Measurements from ENCODE around the gene TC2N.
"Not testable (repeated sequence)": the region's sequence is repeated elsewhere in the genome, so short reads cannot be mapped to it uniquely, and the experiment has no call there.

TC2N gene

DNA sequence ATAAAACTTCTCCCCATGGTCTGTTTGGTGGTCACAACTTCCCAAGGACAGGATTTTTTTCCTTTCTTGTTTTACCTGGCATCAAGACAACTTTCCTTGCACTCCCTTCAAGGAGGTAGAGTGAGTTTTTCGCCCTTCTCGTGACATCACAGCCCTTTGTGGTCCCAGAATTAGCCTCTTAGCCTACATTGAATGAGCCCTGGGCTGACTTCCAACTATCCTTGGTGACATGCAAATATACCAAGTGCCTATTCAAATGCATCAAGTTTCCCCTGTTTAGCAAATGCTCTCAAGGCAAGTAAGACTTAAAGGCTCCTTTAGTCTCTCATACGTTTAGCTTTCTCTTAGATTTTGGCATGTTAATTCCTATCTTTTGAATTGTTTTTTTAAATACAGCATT lies 36.6 kb downstream of the TC2N start:
- no peak for DNase-seq

DNA sequence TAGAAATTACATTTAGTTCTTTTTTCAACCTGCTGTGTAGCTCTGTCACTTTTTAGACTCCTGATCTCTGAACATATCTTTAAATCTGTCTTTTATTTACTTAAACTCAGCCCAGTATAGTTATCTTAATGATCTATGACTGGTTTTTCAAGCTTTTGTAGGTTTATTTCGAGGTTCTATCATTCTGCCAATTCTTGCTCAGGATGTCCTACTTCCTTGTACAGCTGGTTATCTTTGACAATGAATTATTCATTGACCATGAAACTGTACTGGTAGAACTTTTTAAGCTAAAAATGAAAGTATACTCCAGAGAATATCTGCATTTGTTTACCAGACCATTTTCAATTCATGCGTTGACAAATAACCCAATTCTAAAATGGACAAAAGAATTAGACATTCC lies 37.8 kb downstream of the TC2N start:
- DNase-seq: no peak

DNA sequence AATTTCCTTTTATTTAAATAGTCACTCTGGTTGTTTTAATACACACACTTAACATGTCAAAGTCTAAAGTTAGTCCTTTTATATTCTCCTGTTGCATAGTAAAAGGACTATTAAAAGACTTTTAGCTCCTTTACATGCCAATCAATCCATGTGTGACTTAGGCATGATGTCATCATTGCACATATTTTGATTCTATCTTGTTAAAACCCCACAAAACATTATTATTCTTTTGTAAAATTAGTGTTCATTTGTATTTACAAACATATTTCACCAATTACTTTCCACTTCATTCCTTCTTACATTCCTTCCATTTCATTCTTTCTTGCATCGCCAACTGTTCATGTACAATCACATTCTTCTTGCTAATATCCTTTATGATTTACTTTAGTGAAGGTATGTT lies 39.6 kb downstream of the TC2N start:
- no peak for DNase-seq

DNA sequence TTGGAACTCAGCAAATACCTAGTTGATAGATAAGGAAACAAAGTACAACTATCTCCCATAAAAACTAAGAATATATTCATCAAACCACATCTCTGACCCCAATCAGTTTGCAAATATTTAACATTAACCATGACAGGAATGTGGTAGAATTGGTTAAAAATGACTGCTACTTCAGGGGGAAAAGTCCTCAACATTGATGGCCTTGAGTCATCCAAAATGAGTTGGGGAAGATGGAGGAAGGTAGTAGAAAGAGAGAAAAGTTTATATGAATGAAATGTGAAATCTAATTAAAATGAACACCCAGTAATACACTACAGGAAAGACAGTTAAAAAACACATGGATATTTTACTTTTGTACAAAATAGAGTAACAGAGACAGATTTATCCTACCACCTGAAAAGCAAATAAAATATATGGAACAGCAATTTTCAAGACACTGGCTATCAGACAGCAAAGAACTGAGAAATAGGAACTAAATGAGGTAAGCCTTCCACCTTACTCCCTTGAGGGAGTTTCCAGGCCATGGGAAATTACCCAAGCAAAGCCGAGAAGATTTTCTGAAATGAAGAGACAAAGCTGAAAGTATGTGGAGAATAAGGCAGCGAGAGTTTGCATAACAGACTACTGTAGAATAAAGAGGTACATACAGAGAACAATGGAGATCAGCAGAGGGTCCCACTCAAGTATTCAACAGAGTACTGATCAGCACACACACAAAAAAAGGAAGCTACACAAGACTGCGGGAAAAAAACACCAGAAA lies 49.6 kb downstream of the TC2N start:
- DNase-seq: no peak

DNA sequence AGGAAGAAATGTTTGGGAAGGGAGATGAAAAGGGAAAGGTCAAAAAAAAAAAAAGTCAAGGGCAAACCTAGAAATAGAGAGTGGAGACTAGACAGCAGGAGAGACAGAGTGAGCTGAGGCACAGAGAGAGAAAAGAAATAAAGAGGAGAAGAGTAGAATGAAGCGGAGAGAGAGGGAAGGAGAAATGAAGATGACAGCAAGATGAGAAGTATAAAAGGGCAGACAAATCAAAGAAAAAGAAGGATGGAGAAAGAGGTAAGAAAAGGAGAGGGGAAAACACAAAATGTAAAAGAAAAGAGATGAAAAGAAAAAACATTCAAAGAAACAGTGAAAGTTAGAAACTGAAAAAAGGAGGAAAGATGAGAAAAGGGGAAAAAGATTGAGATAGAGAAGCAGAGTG lies 53.0 kb downstream of the TC2N start:
- DNase-seq: no peak

DNA sequence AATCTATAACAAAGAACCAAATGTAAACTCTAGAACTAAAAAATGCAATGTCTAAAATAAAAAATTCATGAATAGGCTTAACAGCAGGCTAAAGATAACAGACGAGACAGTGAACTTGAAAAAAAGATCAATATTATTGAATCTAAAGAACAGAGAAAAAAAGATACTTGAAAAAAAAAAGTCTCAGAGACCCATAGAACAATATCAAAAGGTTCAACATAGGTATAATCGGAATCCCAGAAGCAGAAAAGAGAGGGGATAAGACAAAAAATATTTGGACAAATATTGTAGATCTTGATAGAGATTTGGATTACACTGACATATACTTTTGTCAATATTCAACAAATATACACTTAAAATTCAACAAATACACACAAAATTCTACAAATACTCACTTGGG lies 56.6 kb downstream of the TC2N start:
- DNase-seq: no peak

DNA sequence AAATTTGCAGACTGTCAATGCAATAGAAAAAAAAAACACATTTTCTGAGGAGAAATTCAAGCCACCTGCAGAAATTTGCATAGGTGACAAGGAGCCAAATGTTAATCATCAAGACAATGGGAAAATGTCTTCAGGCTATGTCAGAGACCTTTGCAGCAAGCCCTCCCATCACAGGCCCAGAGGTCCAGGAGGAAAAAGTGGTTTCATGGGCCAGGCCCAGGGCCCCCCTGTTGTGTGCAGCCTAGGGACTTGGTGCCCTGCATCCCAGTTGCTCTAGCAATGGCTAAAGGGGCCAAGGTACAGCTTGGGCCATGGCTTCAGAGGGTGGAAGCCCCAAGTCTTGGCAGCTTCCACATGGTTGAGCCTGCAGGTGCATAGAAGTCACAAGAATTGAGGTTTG lies 60.6 kb downstream of the TC2N start:
- no peak for DNase-seq

DNA sequence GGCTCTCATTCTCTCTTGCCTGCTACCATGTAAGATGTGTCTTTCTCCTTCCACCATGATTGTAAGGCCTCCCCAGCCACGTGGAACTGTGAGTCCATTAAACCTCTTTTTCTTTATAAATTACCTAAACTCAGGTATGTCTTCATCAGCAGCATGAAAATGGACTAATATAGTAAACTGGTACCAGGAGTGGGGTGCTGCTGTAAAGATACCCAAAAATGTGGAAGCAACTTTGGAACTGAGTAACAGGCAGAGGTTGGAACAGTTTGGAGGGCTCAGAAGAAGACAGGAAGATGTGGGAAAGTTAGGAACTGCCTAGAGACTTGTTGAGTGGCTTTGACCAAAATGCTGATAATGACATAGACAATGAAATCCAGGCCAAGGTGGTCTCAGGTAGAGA lies 61.2 kb downstream of the TC2N start:
- not testable (repeated sequence) for DNase-seq

DNA sequence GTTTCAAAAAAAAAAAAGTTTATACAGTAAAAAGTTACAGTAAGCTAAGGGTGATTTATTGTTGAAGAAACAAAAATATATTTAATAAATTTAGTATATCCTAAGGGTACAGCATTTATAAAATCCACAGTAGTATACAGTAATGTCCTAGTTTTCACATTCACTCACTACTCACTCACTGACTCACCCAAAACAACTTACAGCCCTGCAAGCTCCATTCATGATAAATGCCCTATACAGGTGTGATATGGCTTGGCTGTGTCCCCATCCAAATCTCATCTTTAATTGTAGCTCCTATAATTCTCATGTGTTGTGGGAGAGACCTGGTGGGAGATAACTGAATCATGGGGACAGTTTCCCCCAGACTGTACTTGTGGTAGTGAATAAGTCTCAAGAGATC lies 61.7 kb downstream of the TC2N start:
- DNase-seq: no peak

DNA sequence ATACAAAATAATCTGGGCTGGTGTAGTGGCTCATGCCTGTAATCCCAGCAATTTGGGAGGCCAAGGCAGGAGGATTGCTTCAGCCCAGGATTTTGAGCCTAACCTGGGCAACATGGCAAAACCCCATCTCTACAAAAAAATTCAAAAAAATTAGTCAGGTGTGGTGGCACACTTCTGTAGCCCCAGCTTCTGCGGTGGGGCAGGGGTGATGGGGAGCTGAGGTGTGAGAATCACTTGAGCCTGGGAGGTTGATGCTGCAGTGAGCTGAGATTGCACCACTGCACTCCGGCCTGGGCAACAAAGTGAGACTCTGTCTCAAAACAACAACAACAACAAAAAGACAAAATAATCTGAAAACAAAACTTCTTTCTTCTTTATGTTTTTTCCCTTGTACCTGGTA lies 66.0 kb downstream of the TC2N start:
- DNase-seq: no peak

DNA sequence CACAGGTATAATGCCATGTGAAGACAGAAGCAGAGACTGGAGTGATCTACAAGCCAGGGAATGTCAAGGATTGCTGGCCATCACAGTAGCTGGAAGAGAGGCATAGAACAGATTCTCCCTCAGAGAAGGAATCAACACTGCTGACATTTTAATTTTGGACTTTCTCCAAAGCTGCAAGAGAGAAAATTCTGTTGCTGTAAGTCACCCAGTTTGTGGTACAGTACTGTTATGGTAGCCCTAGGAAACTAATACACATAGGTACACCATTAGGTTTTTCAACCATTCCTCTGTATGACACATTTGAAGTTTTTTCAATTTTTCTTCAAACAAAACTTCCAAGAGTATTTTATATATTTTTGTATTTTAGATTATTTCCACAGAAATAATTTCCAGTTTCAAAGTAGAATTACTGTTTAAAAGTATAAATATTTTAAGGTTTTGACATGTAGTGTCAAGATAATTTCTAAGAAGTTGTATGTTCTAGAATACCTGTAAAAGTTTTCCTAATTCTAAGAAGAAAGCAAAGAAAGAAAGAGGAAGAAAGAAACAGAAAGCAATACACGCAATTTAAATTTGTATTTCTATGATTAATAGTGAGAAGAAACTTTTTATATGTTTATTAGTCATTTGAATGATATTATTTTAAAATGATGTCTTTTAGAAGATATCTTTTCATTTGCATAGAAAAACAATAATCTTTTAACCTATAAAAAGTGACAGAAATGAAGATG lies 70.6 kb downstream of the TC2N start:
- no peak for DNase-seq

DNA sequence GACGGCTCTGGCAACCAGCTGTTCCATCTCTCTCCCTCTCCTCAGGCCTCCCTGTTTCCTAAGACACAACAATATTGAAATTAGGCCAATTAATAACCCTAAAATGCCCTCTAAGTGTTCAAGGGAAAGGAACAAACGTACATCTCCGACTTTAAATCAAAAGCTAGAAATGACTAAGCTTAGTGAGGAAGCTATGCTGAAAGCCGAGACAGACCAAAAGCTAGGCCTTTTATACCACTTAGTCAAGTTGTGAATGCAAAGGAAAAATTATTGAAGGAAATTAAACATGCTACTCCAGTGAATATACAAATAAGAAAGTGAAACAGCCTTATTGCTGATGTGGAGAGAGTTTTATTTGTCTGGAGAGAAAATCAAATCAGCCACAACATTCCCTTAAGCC lies 73.6 kb downstream of the TC2N start:
- DNase-seq: no peak

DNA sequence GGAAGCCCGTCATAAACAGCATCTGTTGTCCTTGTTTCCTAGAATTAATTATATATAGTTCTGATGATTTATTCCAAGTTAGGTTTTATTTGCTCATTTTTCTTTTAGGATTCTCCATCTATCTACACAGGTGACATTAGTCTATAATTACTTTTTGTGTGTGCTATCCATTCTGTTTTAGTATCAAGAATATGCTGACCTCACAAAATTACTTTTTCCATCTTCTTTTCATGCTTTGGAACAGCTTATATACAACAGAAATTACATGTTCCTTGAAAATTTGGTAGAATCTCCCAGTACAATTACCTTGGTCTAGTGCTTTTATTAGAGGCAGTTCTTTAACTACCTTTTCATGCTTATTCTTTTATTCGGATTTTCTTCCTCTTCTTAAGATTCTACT lies 81.1 kb downstream of the TC2N start:
- DNase-seq: no peak

DNA sequence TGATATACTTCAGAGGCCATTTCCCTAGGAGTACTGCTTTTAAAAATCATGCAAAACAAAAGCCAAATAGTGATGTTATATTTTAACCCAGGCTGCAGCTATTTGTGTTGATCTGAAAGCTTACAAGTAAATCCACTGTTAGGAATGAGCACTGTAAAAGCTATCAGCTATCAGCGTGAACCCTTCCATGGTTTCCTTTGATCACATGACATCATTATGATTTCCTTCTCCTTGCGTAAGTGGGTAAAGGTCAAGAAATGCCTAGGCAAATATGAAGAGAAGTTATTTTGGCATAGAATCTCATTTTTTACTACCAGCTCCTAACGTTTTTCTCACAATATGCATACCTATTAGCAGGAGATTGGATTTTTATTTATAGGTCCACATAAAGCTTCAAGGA lies 86.9 kb downstream of the TC2N start:
- no peak for DNase-seq

DNA sequence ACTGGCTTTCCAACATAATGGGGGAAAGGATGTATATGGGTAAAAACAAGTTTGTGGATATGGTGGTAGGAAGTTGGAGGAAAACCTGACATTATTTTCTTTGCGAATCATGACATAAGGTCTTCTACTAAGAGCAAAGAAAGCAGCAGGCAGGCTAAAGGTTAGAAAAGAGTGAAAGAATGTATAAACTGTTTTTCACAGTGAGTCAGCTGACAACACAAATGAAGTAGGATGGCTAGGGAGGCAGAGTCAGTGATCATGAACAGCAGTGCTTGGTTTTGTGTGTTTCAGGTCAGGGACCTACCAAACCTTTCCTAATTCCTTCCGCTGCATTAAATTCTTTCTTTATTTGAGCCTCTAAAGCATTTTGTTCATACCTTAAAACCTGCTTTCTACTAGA lies 89.1 kb downstream of the TC2N start:
- DNase-seq: no peak

DNA sequence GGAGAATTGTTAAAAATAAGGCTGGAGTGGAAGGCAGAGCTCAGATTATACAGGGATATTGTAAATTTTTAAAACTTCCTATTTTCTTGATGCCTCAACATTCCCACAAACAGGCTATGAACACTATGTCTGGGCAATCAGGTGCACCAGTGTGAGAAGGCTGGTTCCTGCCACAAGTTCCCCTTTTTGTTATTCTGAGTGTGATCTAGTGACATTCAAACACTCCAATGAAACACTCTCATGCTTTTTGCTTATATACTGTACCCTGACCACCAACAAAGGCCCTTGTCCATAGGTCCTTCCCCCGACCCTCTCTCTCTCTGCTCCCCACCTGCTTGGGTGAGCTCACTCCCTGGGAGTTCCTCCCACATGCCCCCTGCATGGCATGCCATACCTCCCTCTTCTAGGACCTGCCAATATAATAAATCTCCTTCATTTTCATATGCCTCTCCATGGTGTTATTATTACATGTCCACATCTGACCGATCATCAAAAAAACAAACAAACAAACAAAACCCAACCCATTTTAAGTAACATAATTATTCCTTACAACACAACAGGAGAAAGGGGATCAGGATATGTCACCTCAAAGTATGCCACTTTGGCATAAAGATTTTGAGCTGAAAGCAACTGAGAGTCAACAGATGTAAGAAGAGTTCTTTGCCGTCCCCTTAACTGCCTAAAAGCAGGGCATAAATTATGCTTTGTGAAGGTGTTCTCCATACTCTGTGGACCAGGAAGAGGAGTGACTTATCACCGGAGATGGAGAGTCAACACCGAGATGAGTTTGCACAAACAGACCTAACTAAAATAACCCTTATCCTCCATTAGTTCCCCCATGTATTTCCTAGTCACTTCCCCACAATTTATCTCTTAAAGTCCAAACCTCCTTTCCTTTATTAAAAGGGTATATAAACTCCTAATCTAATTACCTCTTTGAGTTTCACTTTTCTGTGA lies 92.9 kb downstream of the TC2N start:
- no peak for DNase-seq

DNA sequence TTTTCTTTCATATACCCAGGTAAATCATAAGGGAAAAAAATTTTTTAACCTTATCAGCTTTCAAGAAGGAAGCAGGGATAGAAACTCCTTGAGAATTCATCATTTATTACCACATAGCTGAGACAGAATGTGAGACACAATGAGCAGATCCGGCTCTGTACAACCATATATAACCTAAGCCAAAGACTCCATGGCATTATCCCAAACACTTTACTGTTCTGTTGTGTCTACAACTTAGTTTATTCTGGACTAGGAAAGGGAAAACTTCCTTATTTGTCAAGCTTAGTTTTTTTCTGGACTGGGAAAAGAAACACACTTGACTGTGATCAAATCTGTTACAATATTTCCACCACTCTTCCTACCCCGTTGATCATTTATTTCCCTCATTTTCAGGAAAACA lies 97.2 kb downstream of the TC2N start:
- no peak for DNase-seq

DNA sequence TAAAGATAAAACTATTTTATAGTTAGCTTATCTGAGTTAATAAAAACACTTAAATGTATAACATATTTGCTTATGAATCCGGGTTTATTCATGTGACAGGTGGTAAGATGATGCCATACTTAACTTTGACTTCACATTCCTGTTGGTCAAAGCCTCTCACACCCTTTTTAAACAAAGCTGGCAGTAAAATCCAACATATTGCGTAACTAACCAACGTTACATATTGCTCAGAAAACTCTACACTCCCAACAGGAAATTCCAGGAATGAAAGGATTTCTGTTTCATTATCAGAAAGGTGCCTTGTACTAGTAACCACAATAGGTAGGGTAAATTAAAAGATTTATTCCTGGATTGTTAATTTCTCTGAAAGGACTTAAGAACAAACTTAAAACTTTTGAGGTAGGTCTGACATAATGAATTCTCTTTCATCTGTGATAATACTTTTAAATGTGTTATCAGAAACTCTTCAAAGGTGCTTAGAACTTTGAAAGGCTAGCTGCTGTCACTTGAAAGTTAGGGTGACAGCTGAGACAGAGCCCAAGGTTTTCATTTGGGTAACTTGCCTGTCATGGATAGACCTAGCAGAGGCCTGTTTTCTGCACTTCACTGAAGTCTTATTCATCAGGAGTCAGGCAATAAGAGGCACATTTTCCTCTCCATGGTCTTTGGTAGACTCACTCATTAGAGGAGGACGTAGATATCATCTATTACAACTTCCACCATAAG lies 111.6 kb downstream of the TC2N start:
- no peak for DNase-seq

DNA sequence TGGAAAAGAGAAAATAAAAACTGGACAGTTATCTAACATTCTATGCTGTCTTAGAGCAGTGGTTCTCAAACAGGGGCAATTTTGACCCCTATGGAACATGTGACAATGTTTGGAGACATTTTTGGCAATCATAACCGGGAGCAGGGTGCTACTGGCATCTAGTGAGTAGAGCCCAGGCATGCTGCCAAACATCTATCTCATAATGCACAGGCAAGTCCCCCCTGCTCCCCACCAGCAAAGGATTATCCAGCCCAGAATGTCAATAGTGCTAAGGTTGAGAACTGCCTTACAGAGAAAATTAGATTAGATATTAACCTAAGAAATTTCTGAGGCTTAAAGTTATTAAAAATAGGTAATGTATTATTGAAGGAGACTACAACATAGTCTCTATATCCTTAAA lies 112.5 kb downstream of the TC2N start:
- DNase-seq: no peak

DNA sequence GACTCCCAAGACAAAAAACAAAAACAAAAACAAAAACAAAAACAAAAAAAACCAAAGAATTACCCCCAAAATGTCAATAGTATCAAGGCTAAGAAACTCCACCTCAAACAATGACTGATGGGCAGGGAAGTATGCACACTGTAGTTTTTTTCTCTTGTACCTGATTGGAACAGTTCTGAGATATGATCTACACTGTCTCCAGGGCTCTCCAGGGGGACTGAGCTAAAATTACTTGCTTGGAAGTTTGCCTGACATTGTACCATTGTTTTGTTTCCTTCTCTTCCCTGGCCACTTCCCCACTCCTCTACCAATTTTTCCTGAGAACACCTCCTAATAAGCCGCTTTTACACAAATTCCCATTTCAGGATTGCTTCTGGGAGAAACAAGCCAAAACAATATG lies 113.2 kb downstream of the TC2N start:
- DNase-seq: no peak

DNA sequence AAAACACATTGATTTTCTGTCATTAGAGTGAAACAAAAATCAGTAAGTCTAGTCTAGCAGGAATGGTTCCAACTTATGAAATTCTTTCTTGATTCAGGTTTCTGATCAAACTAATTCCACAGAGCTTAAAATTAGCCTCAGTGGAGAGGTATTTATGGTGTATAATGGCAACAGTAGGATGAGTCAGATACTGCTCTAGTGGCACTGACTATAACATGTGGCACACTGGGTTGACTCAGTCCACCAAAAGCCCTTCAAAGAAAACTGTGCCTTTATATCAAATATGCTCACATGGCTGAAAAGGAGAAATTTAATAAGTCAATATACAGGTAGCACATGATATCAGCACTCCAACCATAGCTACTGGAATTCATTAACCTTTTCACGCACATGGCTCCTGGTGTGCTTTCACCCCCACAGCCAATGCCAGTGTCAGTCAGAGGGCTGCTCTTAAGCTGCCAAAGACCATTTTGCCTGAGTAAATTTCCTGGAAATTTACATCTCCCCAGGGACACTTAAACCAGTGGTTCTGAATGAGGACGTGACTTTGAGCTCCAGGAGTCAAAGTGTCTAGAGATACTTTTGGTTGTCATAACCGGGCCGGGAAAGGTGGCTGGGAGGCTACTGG lies 113.7 kb downstream of the TC2N start:
- DNase-seq: no peak

DNA sequence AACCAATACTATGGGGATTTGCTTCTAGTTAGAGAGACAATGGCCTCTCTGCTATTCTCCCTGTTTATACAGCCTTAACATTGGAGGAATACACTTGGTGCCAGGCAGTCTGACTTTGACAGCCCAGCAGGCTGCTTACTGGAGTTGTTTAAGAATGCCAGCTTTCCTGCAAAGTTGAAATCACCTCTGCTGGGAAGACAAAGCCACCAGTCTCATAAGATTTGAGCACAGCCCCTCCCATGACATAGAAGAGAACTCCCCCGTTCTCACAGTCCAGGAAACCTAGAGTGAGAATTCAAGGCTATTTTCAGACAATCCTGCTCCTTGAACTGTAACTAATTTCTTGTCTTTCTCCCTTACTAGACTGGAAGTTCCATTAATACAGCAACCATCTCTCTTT lies 114.4 kb downstream of the TC2N start:
- no peak for DNase-seq

DNA sequence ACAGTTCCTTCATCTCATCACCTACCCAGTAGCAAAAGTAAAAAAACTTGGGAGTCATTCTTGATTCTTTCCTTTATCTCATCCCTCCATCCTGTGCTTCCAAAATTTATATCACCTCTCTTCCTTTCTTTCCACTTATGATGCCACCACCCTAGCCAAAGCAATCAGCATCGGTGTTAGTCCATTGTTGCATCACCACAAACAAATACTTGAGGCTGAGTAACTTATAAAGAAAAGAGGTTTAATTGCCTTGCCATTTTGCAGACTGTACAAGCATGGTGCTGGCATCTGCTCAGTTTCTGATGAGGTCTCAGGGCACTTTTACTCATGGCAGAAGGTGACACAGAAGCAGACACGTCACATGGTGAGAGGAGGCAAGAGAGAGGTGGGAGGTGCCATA lies 115.6 kb downstream of the TC2N start:
- no peak for DNase-seq

All from KG1 (cell line).